Measurements from ENCODE around the gene PPP1R3G.

PPP1R3G gene

DNA sequence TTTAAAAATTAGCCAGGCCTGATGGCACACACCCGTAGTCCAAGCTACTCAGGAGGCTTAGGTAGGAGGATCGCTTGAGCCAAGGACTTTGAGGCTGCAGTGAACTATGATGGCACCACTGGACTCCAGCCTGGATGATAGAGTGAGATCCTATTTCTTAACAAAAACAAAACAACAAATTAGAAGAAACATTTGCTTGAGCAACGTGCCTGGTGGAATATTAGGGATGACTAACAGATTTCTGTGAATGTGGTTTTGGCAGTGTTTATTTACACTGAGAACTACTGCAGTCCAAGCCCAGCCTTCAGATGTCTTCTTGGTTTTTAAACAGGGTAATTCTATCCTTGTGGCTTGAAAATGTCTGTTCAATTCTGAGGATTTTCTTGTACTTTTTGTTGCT is 9.2 kb downstream of the PPP1R3G start:
- DNase-seq (ENCODE audit: low spot score), result no peak

DNA sequence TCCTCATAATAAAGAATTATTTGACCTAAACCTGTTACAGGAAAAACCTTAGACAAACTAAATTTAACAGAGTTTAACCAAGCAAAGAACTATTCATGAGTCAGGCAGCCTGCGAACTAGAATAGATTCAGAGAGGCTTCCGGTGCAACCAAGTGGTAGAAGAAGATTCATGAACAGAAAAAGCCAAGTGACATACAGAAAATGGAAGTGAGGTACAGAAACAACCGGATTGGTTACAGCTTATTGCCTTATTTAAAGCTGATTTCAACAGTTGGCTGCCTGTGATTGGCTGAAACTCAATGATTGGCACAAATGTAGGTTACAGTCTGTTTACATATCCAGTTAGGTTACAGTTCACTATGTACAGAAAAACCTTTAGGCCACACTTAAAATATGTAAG is 10.1 kb downstream of the PPP1R3G start:
- no peak for DNase-seq (ENCODE audit: low spot score)

DNA sequence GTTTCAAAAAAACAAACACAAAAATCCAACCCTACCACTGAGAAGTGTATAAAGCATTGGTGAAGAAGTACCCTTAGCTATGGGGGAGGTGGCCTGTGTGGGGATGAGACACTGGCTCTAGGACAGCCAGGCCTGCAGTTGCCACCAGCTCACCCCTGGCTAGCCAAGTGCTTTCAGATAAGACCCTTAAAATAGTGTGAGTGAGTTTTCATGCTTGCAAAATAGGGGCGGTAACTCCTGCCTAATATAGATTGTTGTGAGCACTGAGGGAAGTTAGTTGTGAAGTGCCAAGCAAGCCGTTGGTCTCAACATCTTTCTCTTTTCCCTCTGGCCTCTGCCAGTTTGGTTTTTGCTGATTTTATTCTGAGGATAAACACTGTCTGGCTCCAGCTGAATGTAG is 11.3 kb downstream of the PPP1R3G start:
- DNase-seq (ENCODE audit: low spot score), result no peak

DNA sequence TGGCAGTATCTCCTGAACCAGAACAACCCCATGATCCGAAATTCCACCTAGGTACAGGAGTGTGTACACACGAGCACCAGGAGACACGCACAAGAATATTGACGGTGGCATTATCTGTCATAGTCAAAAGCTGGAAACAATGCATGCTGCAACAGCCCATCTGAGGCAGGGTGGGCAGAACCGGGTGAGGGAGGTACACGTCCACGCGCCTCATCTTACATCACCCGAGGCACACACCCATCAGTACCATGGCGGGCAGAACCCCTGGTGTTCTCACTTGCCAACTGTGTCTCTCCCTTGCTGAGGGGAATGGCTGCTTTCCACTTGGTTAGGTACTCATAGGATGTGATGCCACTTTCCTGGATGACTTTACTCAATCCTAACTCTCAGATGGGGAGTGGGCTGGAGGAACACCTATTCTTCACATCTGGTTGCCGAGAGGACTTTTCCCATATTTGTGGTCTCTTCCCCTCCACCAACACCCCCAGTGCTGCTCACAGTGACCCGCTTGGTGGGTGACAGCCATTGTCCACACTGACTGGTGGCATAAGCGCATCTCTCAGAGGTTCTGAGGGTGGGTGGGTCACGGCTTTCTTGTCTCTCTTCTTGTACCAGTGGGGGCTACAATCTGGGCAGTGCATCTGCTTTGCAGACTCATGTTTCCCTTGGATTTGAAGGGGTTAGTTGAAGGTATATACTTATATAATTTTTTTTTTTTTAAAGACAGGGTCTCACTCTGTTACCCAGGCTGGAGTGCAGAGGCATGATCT is 13.5 kb downstream of the PPP1R3G start:
- no peak for DNase-seq (ENCODE audit: low spot score)

DNA sequence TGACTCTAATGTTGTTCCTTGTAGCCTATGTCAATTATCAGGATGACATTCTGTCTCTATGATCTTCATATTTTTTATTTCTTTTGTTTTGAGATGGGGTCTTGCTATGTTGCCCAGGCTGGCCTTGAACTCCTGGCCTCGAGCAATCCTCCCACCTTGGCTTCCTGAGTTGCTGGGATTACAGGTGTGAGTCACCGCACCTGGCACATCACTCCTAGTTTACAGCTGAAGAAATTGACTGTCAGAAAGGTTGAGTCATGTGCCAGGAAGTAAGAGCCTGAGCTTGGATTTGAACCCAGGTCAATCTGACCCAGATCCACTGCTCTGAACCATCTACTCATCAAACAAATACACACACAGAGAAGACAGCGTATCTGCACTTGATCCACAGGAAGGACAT is 14.4 kb downstream of the PPP1R3G start:
- DNase-seq (ENCODE audit: low spot score), result no peak

DNA sequence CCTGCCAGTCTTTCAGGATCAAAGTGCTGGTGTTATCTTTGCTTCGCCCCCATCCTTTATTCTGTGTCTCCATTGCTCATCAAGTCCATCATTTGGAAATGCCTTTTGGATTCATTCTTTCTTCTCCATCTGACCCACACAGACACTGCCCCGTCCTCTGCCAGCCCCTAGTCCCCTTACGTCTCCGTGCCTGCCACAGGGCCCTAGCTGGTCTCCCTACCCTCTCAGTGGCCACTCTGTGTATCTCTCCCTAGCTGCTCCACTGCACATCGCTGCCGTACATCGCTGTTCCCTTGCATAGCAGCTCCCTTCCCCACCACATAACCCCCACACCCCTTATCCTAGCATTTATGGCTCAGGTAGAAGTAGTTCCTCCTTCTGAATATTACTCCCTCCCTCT is 15.7 kb downstream of the PPP1R3G start:
- no peak for DNase-seq (ENCODE audit: low spot score)

DNA sequence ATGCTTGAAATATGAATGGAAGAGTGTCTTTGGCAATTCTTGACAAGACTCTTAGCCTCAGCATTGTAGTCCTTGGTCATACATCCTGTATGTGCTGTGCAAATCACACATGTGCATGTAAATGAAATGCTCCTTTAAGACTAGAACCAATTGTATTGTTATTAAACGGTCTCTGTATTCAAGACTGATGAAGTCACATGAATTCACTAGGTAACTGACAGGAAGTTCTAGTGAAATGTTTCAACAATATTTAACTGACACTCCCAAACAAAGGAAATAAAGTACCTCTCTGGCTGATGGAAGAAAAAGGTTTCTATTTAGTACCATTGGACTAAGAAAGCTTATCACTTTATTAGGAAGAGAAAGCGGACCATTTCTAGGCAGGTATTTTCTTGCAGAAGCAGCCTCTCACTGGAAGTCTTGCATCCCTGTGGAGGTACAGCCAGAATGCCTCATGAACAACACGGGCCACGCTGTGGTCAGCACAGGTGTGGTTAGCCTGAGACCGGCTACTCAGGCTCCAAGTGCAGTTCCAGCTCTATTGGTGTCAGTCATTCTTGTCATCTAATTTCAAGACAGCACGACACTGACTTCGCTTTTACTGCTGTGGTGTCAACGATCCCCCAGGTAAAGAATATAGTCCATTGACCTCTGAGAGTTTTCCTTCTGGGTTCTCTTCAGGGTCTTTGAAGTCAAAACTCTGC is 17.3 kb downstream of the PPP1R3G start:
- DNase-seq (ENCODE audit: low spot score), result no peak

DNA sequence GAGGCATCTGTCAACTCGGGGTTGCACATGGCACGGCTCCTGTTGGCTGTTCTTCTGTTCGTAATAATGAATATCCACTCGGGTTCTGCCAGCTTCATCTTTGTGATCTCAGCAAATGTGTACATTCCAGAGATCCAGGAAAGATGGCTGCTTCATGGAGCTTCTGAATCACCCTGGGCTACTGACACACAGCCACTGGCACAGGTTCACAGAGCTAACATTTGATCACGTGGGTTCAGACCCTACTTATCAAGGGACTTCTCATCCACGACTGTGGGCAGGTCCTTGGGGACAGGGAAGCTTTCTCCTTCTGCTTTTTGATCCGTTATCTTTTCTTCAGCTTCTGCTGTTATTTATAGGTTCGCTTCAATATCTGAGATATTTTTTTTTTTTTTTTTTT is 18.1 kb downstream of the PPP1R3G start:
- DNase-seq (ENCODE audit: low spot score), result no peak

DNA sequence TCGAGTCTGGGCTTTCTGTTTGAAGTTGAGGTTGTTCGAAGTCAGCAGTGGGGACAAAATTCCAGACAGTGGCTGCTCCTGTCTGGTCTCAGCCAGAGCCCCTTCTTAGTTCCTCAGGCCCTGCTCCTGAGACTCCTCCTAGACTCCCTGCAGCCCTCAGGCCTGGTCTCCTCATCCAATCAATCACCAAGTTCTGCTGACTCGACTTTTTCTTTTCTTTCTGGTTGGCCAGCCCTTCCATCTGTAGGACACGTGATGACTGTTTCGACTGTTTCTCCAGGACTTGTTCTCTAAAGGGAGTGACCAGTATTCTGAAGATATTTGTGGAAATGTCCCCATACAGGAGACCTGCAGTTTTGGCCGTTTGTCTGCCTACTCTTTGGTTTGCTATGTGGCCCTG is 19.5 kb downstream of the PPP1R3G start:
- no peak for DNase-seq (ENCODE audit: low spot score)

DNA sequence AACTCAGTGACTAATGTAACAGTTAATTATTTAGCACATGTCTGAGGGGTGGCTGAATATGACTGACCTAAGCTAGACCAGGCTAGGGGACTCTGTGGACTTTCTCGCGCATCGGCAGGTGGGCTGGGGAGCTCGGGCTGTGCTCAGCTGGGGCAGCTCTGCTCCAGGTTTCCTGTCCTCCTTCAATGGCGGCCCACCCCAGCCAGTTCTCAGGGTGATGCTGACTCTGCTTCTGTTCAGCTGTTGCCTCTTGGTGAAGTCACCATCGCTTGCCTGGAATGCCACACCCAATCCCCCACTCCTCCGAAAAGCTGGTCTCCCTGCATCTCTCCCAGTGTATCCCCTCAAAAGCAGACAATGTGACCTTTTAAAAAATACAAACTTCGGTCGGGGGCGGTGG is 20.0 kb downstream of the PPP1R3G start:
- no peak for DNase-seq (ENCODE audit: low spot score)

DNA sequence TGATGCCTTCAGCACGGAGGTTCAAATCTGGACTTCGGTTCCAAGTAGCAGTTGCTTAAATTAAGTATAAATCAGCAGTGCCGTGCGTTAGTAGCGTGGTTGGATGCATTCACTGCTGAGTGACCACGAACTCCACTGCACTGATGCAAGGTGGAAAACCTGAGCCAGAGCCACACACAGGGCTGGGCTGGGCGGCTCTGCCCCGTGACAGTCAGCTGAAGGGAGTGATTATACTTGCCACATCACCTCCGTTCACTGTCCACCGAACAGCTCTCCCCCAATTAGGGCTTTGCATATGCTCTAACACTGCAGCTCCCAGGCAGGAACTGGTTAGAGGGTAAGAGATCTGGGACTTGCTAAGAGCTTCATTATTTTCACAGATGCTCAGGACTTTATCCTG is 22.2 kb downstream of the PPP1R3G start:
- no peak for DNase-seq (ENCODE audit: low spot score)

DNA sequence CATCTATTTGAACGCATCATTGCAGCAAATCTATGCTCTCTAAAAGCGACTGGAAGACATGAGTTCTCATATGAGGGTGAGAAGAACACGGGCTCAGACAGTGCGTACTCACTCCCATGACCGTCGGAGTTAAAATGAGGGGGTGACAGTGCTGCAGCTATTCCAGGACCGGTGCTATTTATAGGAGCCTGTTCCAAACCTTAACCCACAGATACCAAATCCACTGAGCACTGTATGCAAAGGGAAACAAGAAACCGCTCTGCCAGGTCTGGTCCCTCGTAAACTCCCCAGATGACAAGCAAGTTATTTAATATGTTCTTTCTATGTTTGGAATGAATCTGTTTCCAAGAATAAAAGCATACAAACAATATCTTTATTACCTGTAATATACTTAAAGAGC is 22.9 kb downstream of the PPP1R3G start:
- DNase-seq (ENCODE audit: low spot score), result no peak

DNA sequence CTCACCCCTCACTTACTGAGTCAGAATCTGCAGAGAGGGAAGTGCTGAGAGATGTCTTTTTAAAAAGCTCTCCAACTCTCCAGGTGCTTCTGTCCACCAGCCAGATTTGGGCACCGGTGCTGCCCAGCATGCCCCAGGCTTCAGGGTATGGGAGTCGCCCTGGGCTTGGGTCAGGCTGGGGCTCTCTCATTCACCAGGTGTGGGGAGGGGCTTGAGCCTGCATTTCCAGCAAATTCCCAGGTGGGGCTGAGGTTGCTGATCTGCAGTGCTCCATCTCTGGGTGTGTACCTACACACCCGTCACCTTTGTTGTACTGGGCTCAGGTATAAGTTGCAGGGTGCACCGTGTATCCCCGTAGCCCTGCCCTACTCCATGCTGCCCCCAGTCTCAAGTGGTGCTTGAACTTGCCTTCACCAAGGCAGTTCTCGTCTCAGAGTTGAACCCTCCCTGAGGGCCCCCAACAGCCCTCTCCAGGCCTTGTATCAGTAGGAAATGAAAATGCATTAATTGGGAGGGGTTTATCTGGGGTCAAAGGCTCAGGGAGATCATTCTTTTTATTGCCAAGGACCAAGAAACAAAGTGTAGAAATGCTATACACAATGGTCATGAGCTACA is 23.5 kb downstream of the PPP1R3G start:
- DNase-seq (ENCODE audit: low spot score), result no peak

DNA sequence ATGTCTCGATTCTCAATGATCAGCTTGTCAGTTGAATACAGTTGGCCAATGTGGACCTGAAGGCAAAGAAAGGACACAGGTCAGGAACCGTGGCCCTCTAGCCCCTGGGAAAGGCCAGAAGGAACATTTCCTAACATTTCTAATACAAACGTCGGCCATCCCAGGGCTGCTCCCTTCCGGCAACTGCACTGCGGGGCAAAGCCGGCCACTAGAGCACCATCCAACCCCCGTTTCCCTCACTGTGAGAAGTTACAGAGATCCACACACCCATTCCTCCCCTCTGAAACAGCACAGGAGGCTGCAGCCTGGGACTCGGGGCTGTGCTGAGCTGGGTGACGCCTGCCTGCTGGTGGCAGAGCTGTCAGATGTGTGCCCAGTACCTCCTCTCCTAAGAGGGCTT is 24.3 kb downstream of the PPP1R3G start:
- DNase-seq (ENCODE audit: low spot score), result no peak

DNA sequence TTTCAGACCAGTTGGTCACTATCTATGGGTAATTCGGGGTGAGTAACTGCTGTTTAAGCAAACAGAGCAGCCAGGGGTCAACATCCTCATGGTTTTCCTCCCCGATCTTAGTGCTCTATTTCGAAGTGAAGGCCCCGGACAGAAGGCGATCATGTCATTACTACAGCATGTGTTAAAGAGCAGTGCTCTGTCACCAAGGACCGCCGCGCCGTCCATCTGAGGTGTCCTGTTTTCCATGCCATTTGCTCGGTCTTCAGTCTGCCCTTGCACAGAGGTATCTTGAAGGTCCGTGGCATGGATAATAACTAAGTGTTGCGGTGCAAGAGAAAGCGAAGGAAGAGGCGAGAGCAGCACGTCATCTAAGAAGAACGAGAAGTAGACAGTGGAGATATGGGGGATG is 25.1 kb downstream of the PPP1R3G start:
- no peak for DNase-seq (ENCODE audit: low spot score)

DNA sequence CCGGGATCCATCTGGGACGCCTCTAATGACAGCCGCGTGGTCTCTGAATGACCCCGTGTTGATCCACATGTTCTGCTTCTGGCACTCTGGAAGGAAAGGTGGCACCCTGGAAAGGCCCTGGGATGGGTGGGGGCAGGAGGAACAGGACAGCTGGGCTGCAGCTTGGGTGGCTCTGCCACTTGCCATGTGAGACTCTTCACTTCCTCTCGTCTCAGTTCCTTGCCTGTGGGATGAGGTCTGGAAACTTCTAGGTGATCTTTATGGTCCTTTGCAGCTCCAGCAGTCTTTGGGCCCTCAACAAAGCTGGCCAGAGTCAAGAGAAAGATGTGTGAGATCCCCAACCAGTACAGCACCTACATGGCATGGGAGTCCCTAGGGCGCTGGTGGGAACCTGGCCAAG is 26.5 kb downstream of the PPP1R3G start:
- DNase-seq (ENCODE audit: low spot score), result no peak

DNA sequence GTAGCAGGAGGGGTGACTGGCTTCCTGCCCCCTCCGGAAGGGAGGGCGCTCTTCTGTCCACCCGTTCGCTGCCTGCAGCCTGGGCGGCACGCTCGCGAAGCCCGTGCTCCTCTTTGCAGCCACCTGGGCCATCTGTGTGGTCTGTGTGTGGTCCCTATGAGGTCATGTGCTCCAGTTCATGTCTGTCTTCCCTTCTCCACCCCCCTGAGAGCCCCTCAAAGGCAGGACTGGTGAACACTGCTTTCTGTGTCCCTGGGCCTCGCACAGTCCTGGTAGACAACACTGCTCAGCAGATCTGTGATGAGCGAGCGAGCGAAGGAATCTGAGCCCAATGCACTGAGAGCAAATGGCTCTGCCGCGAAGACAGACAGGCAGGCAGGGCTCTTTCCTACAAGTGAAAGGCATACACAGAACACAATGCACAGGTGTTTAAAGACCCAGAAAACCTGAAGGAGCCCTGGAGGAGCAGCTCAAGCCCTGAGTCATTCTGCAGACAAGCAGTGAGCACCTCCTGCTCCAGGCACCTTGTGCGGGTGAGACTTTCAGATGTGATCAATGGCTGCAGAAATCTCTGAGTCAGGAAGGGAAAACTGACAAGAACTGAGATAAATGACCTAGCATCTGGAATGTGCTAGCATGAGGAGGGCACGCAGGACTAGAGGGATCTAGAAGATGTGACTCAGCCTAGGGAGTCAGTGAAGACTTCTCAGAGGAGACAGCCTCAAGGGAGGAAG is 27.1 kb downstream of the PPP1R3G start:
- no peak for DNase-seq (ENCODE audit: low spot score)

DNA sequence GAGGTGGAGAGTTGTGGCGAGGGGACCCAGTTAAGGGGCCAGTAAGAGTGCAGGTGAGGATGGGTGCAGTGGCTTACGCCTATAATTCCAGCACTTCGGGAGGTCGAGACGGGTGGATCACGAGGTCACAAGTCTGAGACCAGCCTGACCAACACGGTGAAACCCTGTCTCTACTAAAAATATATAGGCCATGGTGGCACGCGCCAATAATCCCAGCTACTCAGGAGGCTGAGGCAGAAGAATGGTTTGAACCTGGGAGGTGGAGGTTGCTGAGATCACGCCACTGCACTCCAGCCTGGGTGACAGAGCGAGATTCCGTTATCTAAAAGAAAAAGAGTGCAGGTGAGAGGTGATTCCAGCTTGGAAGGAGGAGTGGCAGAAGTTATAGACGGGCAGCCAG is 28.0 kb downstream of the PPP1R3G start:
- no peak for DNase-seq (ENCODE audit: low spot score)

DNA sequence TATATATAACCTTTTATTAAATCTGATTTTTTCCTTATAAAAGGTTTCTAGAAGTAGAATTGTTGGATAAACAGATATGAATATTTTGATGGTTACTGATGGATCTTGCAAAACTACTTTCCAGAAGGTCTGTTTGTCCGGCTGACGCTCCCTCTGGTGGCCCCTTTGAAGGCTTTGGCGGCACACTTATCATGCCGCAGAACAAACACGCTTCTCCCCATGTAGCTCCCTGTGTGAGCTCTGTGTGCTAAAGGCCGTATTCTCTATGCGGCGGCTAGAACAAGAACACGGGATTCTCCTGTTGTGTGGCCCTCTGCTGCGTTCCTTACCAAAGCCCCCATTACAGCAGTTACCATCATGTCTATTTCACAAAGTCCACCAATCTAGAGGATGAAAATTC is 30.0 kb downstream of the PPP1R3G start:
- DNase-seq (ENCODE audit: low spot score), result no peak

DNA sequence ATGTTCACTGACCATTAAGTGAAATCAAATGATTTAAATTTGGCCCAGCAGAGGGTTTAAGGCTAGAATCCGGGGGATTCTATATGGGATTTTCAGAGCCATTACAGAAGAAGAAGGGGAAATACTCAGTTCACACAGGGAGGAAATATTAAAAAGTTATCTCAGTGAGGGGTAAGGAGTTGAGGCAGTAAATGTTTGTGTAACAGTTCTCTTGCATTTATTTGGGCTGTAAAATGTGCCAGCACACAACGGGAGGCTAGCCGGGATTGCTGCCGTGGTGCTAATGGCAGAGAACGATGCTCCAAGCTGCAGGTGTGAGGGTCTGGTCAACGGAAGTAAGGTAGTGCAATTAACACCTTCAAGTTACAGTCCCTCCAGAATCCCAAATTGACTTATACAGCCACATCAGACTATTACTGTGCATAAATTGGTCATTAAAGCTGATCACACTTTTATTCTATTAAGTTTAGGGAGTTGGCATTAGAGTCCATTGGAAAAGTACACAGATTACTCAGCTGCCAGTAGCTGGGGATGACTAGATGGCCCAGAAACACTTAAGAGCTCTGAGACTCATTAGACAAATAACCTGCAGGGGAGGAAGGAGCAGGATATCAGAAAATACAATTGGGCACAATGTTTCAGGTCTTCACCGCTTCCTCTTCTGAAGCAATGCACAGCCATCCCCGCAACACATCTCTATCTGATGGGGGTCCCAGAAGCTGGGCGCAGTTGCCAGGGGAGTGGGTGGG is 31.3 kb downstream of the PPP1R3G start:
- DNase-seq (ENCODE audit: low spot score), result no peak

DNA sequence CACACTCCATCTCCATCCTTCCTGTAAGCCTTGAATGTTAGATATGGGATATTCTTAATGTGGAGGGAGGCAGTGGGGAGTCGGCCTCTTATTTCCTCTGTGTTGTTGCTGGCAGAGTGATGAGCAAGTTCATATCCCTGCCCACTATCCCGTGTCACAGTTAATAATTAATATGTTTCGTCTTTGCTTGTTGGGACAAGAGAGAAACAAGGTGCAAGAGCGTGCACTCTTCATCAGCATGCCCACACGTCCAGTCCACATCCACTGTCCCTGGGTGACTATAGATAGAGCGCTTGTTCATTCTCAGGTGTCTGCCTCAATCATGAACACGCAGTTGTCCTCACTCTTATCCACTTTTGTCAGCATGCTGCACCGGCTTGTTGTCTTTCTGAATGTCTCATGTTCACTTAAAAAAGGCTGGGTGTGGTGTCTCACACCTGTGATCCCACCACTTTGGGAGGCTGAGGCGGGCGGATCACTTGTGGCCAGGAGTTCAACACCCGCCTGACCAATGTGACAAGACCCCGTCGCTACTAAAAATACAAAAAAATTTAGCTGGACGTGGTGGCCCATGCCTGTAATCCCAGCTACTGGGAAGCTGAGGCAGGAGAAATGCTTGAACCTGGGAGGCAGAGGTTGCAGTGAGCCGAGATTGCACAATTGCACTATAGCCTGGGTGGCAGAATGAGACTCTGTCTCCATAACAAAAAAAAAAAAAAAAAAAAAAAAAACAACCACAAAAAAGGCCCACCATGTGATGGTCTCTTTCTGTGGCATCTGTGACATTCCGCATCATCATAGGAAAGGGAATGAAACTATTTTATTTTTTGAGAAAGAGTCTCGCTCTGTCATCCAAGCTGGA is 34.2 kb downstream of the PPP1R3G start:
- no peak for DNase-seq (ENCODE audit: low spot score)
